HepG2 (cell line): Measurements from ENCODE around the gene BCL2L1. TPM values are rescaled to one million over a fixed set of nuclear protein-coding genes. Genes with fewer than 3 reads are reported as not detected.

Source experiments
- AFF4 ChIP-seq: sonication (generic); formaldehyde crosslinking; IDR thresholded peaks from 2 replicates; pipeline ENCODE4 v1.4.0; 2020; ENCODE audit warnings: missing genetic modification reagents
- HIC2 ChIP-seq: sonication (generic); formaldehyde crosslinking; IDR thresholded peaks from 2 replicates; pipeline ENCODE4 v1.9.0; 2022; ENCODE audit warnings: low read depth, missing genetic modification reagents
- PITX1 ChIP-seq: sonication (generic); formaldehyde crosslinking; IDR thresholded peaks from 2 replicates; pipeline ENCODE4 v1.5.1; 2020; ENCODE audit warnings: mild to moderate bottlenecking, missing genetic modification reagents
- SMAD9 ChIP-seq: sonication (generic); formaldehyde crosslinking; IDR thresholded peaks from 2 replicates; pipeline ENCODE4 v1.5.1; 2020; ENCODE audit warnings: mild to moderate bottlenecking, missing genetic modification reagents
- ZBTB49 ChIP-seq: sonication (generic); formaldehyde crosslinking; IDR thresholded peaks from 2 replicates; pipeline ENCODE4 v1.4.0; 2020; ENCODE audit warnings: missing genetic modification reagents, borderline replicate concordance
- ZKSCAN5 ChIP-seq: sonication (generic); formaldehyde crosslinking; IDR thresholded peaks from 2 replicates; pipeline ENCODE4 v1.5.1; 2020; ENCODE audit warnings: mild to moderate bottlenecking, missing genetic modification reagents
- polyA plus RNA-seq, 8 experiments: library from polyadenylated mRNA; depleted of rRNA in 3 of 8; stranded (reverse) in 7 of 8; unstranded in 1 of 8; fragments of >200 nt; fragmentation: Illumina TruSeq in 4 of 8; extraction: Trizol in 4 of 8; gene quantifications; 2 replicates each; pipeline versions ENCODE4 v1.2.1 to v1.2.3, GENCODE V29; 2011 to 2016; ENCODE audit warnings: low read depth in 4 of 8, missing spikeins in 1 of 8, mixed read lengths in 1 of 8; ENCODE audit not compliant: insufficient read depth in 1 of 8
- total RNA-seq, 5 experiments: library from RNA; depleted of rRNA; stranded (reverse); fragments of >200 nt; fragmentation: Illumina TruSeq; extraction: Trizol; gene quantifications; 2 replicates each; pipeline ENCODE4 v1.2.3, GENCODE V29; 2016; ENCODE audit warnings: low read depth in 1 of 5

BCL2L1 gene
- total and polyA plus RNA-seq, 2 of the 13 experiments (the other 11 are each of a cell fraction or from before 2014, with no cell fraction given), result 164 to 258 TPM

- TF ChIP-seq AFF4 (0 out of 2 replicates have a peak, but pooled peaks have one; percentile 70), SMAD9 (CRISPR knock-in tag) (peak; percentile 67; the same call in 1 of the 2 replicates), ZBTB49 (CRISPR knock-in tag) (no peak), HIC2 (0 out of 2 replicates have a peak, but pooled peaks have one; percentile 9), PITX1 (CRISPR knock-in tag) (0 out of 2 replicates have a peak, but pooled peaks have one; percentile 24), ZKSCAN5 (CRISPR knock-in tag) (no peak)
- TF ChIP-seq, all 625 proteins: peak for 25
Measured at GRCh38 chr20:31707994-31708735, 14.5 kb downstream of the BCL2L1 start (continued).
